ENCODE data around the gene PNKD.

The PNKD gene

GRCh38 chr2:218282173-218282991 is 12.1 kb downstream of the PNKD start:
- peak overlapping the region; percentile 99 for H3K27ac ChIP-seq
- ChIA-PET CTCF (interaction anchor here (0.7 to 1.3 kb wide), 3 partner anchors 8 to 380 kb away, joined by 3 to 4 read pairs (median 3); no protein-coding TSS in a partner anchor), POLR2A (ENCODE audit: low non-redundant PET) (interaction anchor here (0.7 to 1.7 kb wide), 3 partner anchors 8 to 114 kb away, joined by 3 to 19 read pairs (median 4); no protein-coding TSS in a partner anchor)
- peak; percentile 78 for DNase-seq (ENCODE audit: low spot score)
- no peak for TF ChIP-seq CTCF (conservative IDR thresholded peaks at IDR 0.05; ENCODE audit: low read depth)

GRCh38 chr2:218284106-218284811 is 13.9 kb downstream of the PNKD start:
- TF ChIP-seq CTCF (conservative IDR thresholded peaks at IDR 0.05; ENCODE audit: low read depth), result no peak
- H3K27ac ChIP-seq, result peak overlapping the region; percentile 99
- CTCF ChIA-PET, result interaction anchor here (0.6 to 1.3 kb wide), 3 partner anchors 9 to 215 kb away, joined by 3 to 13 read pairs (median 3); partner anchors contain the start of gene PNKD
- peak; percentile 77 for DNase-seq (ENCODE audit: low spot score)
- POLR2A ChIA-PET (ENCODE audit: low non-redundant PET), result no interaction called here

- POLR2A ChIA-PET (ENCODE audit: low non-redundant PET), result interaction anchor here (0.6 kb wide), 1 partner anchor 557 kb away, joined by 4 read pairs; no protein-coding TSS in a partner anchor
- peak overlapping the region; percentile 99 for H3K27ac ChIP-seq
- CTCF ChIA-PET, result interaction anchor here (0.6 to 1.4 kb wide), 2 partner anchors 13 to 15 kb away, joined by 4 to 5 read pairs; no protein-coding TSS in a partner anchor
- DNase-seq (ENCODE audit: low spot score), result no peak
- TF ChIP-seq CTCF (conservative IDR thresholded peaks at IDR 0.05; ENCODE audit: low read depth), result no peak
Measured at GRCh38 chr2:218285604-218286003, 15.3 kb downstream of the PNKD start.

GRCh38 chr2:218286570-218287459 is 16.5 kb downstream of the PNKD start:
- peak overlapping the region; percentile 99 for H3K27ac ChIP-seq
- peak; percentile 91 for DNase-seq (ENCODE audit: low spot score)
- CTCF ChIA-PET, result interaction anchor here (1.0 to 1.2 kb wide), 2 partner anchors 12 to 15 kb away, joined by 3 to 4 read pairs; no protein-coding TSS in a partner anchor
- no peak for TF ChIP-seq CTCF (conservative IDR thresholded peaks at IDR 0.05; ENCODE audit: low read depth)
- POLR2A ChIA-PET (ENCODE audit: low non-redundant PET), result interaction anchor here (0.5 to 1.7 kb wide), 7 partner anchors 9 to 98 kb away, joined by 3 to 5 read pairs (median 4); no protein-coding TSS in a partner anchor

- POLR2A ChIA-PET (ENCODE audit: low non-redundant PET), result no interaction called here
- H3K27ac ChIP-seq, result peak overlapping the region; percentile 90
- CTCF ChIA-PET, result interaction anchor here (0.7 to 1.0 kb wide), 2 partner anchors 7 to 70 kb away, joined by 3 read pairs; no protein-coding TSS in a partner anchor
- no peak for DNase-seq (ENCODE audit: low spot score)
- TF ChIP-seq CTCF (conservative IDR thresholded peaks at IDR 0.05; ENCODE audit: low read depth), result no peak
Measured at GRCh38 chr2:218289639-218290315, 19.5 kb downstream of the PNKD start.

All from RWPE1 (cell line).